Peyer's patch (tissue), 4 donors: ENCODE data around the gene PIGK. TPM values are rescaled to one million over a fixed set of nuclear protein-coding genes. Genes with fewer than 3 reads are reported as not detected.
"Not testable (repeated sequence)": the region's sequence is repeated elsewhere in the genome, so short reads cannot be mapped to it uniquely, and the experiment has no call there.

ENCODE experiments used
- DNase-seq, 3 donors: peaks; one replicate each; pipeline ENCODE4 v3.0.0-alpha.2; 2017 to 2019
- H3K27ac ChIP-seq, 4 donors: fragments of 200-600 bp; sonication (generic); one replicate each; pipeline ENCODE4 v1.5.1; 2016 to 2019
- H3K27me3 ChIP-seq, 2 donors: fragments of 200-600 bp; sonication (generic); one replicate each; pipeline ENCODE4 v1.5.1; 2019
- H3K36me3 ChIP-seq, 3 donors: fragments of 200-600 bp; sonication (generic); one replicate each; pipeline ENCODE4 v1.5.1; 2016 to 2019
- H3K4me1 ChIP-seq, 4 donors: fragments of 200-600 bp; sonication (generic); one replicate each; pipeline ENCODE4 v1.5.1; 2016 to 2019
- H3K4me3 ChIP-seq, 4 donors: fragments of 200-600 bp; sonication (generic); 1 replicate in 3 of 4; 2 replicates in 1 of 4; pipeline ENCODE4 v1.5.1; 2016 to 2019; ENCODE audit warnings: mild to moderate bottlenecking in 1 of 4
- H3K9me3 ChIP-seq, 4 donors: fragments of 200-600 bp; sonication (generic); one replicate each; pipeline ENCODE4 v1.5.1; 2016 to 2019; ENCODE audit warnings: mild to moderate bottlenecking in 1 of 4
- POLR2A ChIP-seq, 2 donors: fragments of 450-650 bp; IDR thresholded peaks; one replicate each; pipeline ENCODE4 v1.5.1; 2017; ENCODE audit warnings: antibody characterized with exemption in 2 of 2, mild to moderate bottlenecking in 2 of 2, moderate library complexity in 2 of 2
- total RNA-seq, 4 donors: library from RNA; depleted of rRNA; stranded (reverse); fragments of >200 nt; gene quantifications; one replicate each; pipeline ENCODE4 v1.1.0, GENCODE V29; 2016
- TF ChIP-seq, protein P1 (sequence below), 6 experiments: fragments of 450-650 bp in 4 of 6; fragments of 200-600 bp in 2 of 6; sonication (generic) in 1 of 6; IDR thresholded peaks; one replicate each; pipeline ENCODE4 v1.5.1; 2017 to 2019; ENCODE audit warnings: antibody characterized with exemption in 6 of 6, mild to moderate bottlenecking in 3 of 6, moderate library complexity in 1 of 6

PIGK gene
- total RNA-seq, 4 donors from 2014 or later, result 4.1 to 8.8 (median 6.4) TPM

DNA sequence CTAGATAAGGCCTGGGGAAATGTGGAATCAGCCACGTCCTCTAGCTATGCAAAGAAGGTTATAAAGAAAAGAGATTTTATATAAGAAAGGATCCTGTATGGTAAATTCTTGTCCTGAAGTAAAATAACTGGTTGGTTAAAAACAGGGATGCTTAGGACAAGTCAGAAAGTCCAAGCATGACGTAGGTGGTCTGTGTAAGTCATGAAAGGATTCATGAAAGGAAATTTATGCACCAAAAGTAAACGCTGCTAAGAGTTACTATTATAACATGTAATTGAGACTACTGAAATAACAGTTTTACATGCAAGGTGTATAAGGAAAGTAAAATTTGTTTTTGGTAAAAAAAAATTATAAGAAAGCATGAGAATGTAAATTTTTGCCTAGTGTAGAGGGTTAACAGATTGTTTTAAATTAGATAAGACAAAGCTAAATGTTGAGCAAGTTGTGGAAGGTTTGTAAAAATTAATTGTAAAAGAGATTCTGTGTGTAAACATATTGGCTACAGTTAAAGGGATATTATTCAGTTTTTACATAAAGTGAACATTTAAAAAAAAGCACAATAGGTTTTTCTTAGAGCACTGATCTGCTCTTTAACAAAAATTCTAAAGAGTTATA is 43.9 kb downstream of the PIGK start:
- Histone ChIP-seq H3K4me1 (no peaks in the 10 kb centered on the region), H3K27ac (no peak overlapping the region), H3K9me3 (peaks cover 0 to 14% (median 1%) of the 10 kb centered on the region in 4 donors), H3K4me3 (no peak overlapping the region), H3K27me3 (no peaks in the 10 kb centered on the region), H3K36me3 (no peaks in the 10 kb centered on the region)
- no peak for TF ChIP-seq POLR2A (IDR thresholded peaks at IDR 0.05)
- TF ChIP-seq, protein P1, sequence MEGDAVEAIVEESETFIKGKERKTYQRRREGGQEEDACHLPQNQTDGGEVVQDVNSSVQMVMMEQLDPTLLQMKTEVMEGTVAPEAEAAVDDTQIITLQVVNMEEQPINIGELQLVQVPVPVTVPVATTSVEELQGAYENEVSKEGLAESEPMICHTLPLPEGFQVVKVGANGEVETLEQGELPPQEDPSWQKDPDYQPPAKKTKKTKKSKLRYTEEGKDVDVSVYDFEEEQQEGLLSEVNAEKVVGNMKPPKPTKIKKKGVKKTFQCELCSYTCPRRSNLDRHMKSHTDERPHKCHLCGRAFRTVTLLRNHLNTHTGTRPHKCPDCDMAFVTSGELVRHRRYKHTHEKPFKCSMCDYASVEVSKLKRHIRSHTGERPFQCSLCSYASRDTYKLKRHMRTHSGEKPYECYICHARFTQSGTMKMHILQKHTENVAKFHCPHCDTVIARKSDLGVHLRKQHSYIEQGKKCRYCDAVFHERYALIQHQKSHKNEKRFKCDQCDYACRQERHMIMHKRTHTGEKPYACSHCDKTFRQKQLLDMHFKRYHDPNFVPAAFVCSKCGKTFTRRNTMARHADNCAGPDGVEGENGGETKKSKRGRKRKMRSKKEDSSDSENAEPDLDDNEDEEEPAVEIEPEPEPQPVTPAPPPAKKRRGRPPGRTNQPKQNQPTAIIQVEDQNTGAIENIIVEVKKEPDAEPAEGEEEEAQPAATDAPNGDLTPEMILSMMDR (IDR thresholded peaks at IDR 0.05), result no peak
- DNase-seq, result no peak

DNA sequence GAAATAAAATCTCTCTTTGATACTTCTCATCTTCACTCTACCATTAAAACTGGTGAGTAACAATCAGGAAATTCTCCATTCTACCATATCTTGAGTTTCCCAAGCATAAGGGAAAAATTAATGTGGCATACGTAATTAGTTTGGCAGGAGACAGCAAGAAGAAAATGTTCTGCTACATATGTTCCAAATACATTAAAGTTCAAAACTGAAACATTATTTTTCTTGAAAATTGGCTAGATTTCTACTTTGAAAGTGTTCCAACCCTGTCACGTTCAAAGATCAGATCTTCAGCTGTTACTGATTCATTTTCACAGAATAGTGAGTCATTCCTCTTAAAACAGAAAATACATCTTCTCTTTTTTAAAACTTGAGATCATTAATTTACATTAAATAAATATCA is 48.5 kb downstream of the PIGK start:
- no peaks in the 10 kb centered on the region for H3K27me3 ChIP-seq
- no peak for DNase-seq
- H3K4me1 ChIP-seq, result no peaks in the 10 kb centered on the region
- H3K36me3 ChIP-seq, result no peaks in the 10 kb centered on the region
- no peak overlapping the region for H3K27ac ChIP-seq
- peaks cover 0 to 5% (median 0%) of the 10 kb centered on the region in 4 donors for H3K9me3 ChIP-seq
- TF ChIP-seq, protein P1 (IDR thresholded peaks at IDR 0.05), result no peak
- no peak for TF ChIP-seq POLR2A (IDR thresholded peaks at IDR 0.05)
- no peak overlapping the region for H3K4me3 ChIP-seq

DNA sequence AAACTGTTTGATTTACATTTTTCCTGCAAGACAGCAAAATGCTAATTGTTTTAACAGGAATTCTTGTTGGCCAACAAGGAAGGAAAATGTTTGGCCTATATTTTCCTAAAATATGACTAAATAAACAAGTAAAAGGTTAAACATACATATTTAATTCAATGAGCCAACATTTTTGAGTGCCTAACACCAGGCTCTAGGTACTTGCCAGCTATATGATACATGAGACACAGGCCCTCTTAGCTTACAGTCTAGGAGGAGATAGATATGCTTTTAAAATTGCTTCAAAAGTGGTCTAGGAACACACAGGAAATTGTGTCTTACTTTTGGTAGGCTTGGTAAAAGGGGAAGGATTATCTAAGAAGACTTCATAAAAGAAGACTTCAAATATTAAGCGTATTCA is 50.9 kb downstream of the PIGK start:
- Histone ChIP-seq H3K9me3 (no peaks in the 10 kb centered on the region), H3K4me1 (no peaks in the 10 kb centered on the region), H3K27me3 (no peaks in the 10 kb centered on the region), H3K4me3 (no peak overlapping the region), H3K36me3 (no peaks in the 10 kb centered on the region), H3K27ac (no peak overlapping the region)
- no peak for TF ChIP-seq POLR2A (IDR thresholded peaks at IDR 0.05)
- TF ChIP-seq, protein P1 (IDR thresholded peaks at IDR 0.05), result no peak
- DNase-seq, result no peak

GRCh38 chr1:77164434-77164944 is 54.7 kb downstream of the PIGK start:
- Histone ChIP-seq H3K9me3 (peaks cover 0 to 2% (median 0%) of the 10 kb centered on the region in 4 donors), H3K4me3 (no peak overlapping the region), H3K27me3 (no peaks in the 10 kb centered on the region), H3K27ac (no peak overlapping the region), H3K4me1 (no peaks in the 10 kb centered on the region), H3K36me3 (peaks cover 0 to 8% (median 0%) of the 10 kb centered on the region in 3 donors)
- DNase-seq, result no peak
- no peak for TF ChIP-seq POLR2A (IDR thresholded peaks at IDR 0.05)
- TF ChIP-seq, protein P1 (IDR thresholded peaks at IDR 0.05), result no peak

DNA sequence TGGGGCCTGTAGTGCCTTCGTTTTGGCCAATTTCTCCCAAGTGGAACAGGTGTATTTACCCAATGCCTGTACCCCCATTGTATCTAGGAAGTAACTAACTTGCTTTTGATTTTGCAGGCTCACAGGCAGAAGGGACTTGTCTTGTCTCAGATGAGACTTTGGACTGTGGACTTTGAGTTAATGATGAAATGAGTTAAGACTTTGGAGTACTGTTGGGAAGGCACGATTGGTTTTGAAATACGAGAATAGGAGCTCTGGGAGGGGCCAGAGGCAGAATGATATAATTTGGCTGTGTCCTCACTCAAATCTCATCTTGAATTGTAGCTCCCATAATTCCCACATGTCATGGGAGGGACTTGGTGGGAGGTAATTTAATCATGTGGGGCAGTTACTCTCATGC is 59.5 kb downstream of the PIGK start:
- not testable (repeated sequence) for H3K9me3 ChIP-seq, DNase-seq, H3K4me1 ChIP-seq, H3K27me3 ChIP-seq, H3K27ac ChIP-seq, H3K4me3 ChIP-seq
- H3K36me3 ChIP-seq, result peaks cover 0 to 14% (median 0%) of the 10 kb centered on the region in 3 donors

DNA sequence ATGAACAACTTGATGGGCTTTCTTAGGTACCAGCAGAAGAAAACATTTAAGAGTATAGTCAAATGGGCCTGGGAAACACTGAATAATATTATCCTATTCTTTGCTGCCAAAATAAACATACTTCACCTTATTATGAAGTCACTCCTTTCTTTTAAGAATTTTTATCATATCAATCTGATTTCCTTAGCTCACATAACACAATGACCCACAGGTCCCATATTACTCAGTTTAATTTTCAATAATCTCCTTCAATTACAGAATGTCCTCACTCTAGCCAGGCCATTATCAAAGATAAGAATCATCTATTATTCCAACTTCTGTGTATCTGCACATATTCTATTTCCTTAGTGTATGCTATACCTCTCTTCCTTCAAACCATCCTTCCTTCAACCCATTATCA is 63.0 kb downstream of the PIGK start:
- no peak overlapping the region for H3K27ac ChIP-seq
- no peak for DNase-seq
- TF ChIP-seq, protein P1 (IDR thresholded peaks at IDR 0.05), result no peak
- no peak for TF ChIP-seq POLR2A (IDR thresholded peaks at IDR 0.05)
- H3K27me3 ChIP-seq, result no peaks in the 10 kb centered on the region
- H3K36me3 ChIP-seq, result peaks cover 0 to 14% (median 0%) of the 10 kb centered on the region in 3 donors
- no peaks in the 10 kb centered on the region for H3K4me1 ChIP-seq
- no peak overlapping the region for H3K4me3 ChIP-seq
- H3K9me3 ChIP-seq, result peaks cover 0 to 2% (median 0%) of the 10 kb centered on the region in 4 donors
